Epithelial cell of prostate (primary cell): ENCODE measurements around the gene FSIP1.

Experiments
- DNase-seq: peaks from one replicate; pipeline ENCODE4 v3.0.0-alpha.2; 2011; ENCODE audit warnings: low read depth, low spot score
- H3K27ac ChIP-seq: fragments of 450-650 bp; 2 replicates; pipeline ENCODE4 v1.5.1; 2017; ENCODE audit warnings: mild to moderate bottlenecking

Gene FSIP1

DNA sequence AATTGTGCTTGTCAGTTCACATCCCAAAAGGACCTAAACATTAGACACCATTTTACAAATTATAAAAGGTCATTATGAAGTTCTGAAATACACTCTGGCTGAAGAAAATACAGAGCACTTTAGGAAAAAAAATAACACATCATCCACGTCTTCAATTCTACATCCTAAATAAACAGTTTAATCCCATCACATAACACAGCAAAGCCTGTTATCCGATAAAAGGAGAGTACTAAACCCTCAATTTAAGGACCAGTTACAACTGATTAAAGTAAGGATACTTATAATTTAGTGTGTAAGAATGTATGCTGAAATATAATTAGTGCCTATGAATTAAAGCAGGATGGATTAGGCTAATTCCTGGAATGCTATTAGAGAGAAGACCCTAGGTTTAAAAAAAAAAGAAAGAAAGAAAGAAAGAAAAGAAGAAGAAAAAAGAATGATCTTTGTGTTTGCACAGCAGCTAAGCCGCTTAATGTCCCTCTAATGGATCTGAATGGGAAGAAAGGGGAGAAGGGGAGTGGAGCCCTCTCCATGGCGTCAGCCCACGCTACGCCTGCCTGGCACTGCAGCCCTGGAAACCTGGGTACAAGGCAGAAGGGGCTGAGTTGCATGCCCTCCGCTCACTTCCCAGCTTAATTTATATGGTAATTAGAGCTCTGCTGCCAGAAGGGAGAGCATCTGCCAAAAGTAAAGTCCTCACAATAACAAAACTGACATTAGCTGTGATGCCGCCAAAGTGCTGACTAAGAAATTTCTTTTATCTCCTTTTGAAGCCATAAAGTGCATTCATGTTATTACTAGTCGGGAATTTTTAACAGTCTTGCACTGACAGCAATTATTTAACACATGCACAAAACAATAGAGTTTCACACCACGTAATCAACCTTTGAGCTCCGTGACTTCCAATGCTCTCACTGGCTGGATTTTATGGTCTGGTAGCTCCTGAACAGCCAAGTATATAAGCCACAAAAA, 90.0 kb downstream of the FSIP1 start:
- no peak for DNase-seq
- no peak overlapping the region for H3K27ac ChIP-seq

DNA sequence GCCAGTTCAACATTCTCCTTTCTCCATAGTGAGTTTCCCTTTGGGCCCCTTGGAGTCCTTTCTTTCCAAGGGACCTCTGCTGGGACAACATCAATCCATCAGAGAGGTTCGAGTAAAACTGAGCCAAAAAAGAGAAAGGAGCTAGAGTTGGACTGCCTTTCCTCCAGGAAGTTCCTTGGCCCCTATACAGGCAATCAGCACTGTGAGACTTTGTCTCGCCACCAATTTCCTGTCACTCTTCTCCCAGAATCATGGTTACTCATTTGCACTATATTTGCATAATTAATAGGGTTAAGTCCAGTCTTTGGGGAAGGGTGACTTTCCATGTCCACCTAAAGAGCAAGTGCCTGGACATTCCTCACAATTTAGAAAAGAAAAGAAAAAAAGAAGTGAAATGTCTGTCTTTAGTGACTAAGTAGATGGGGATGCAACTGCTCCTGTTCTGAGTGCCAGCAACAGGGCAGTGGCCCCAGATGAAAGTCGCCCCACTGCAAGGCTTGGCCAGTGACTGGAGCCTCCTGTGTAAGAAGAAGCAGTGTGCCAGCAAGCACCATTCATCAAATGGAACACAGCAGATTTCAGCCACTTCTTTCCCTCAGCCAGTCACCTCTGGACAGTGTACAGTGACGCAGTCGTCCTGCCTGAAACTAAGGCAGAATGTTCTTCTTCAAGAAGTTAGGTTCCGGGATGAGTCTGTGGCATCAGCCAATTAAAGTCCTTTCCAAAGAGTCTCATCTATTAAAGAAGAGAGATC, 91.6 kb downstream of the FSIP1 start:
- no peak for DNase-seq

DNA sequence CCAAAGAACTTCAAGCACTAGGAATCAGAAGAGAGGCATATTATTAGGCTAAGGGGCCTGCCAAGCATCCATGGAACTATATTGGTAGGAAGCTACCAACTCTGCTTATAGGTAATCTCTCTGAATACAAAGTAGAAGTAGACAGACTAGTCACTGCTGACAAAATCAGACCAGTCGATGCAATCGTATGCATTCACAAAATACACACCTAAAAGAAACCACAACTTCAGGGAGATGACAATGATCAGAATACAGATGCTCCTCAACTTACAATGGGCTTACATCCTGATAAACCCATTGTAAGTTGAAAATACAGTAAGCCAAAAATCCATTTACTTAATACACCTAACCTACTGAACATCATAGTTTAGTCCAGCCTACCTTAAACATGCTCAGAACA, 94.7 kb downstream of the FSIP1 start:
- no peak overlapping the region for H3K27ac ChIP-seq
- DNase-seq, result no peak

More for the DNA sequence above, 91.6 kb downstream of the FSIP1 start:
- H3K27ac ChIP-seq, result no peak overlapping the region

DNA sequence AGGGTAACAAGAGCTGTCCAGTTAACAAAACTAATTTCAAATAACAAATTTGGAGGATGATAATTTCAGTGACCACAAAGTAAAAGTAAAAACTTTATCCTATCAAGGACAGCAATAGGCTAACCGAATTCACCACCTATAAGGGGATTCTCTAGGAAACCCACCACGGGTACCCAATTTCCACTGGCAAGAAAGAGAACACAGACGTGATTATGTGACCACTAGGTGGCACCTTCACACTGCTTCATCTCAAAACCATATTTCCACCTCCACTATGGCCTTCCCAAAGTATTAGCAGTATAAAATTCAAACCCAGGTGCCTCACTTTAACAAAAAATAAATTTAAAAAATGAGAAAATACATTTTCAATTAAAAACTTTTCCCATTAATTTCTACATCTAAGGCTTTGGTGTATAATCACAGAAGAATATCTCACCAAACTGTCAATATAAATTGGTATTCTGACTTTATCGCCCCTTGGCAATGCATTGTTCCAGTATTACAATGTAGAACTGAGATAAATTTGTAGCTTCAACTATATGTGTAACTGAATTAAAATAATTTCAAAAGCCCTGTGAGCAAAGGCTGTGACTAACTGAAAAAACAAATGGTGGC, 96.5 kb downstream of the FSIP1 start:
- DNase-seq, result no peak
- no peak overlapping the region for H3K27ac ChIP-seq

DNA sequence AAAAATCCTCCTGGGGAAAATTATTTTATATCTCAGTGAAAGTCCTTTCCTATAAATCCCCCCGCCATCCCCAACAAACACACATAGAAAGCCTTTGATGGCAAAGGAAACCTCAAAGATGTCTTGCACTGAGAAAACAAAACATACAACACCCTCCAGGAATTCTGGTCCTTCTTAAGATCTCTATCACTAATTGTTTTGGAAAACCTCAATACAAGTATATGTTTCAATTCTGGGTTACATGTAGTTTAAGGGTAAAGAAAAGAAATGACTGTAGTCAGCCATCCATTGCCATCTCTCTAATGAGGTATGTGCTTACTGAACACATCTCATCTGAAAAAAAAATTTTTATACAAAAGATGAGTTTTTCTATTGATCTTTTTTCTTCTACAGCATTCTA, 97.3 kb downstream of the FSIP1 start:
- no peak for DNase-seq
- H3K27ac ChIP-seq, result no peak overlapping the region

DNA sequence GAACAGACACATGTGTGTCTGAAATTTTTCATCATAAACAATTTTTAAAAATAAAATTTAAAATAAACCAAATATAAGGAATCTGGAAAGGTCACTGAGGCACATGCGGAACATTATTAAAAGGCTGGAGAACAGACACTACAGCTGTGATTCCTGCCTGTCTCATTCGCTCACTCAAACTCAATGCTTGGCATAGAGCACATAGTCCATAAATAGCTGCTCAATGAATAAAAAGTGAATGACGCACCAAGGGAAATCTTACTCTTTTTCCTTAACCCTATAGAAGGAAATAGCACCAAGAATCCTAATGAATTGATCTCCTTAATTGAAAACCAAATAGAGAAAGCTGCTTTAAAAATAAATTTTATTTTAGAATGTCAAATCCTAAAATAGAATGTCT, 98.4 kb downstream of the FSIP1 start:
- no peak overlapping the region for H3K27ac ChIP-seq
- no peak for DNase-seq

DNA sequence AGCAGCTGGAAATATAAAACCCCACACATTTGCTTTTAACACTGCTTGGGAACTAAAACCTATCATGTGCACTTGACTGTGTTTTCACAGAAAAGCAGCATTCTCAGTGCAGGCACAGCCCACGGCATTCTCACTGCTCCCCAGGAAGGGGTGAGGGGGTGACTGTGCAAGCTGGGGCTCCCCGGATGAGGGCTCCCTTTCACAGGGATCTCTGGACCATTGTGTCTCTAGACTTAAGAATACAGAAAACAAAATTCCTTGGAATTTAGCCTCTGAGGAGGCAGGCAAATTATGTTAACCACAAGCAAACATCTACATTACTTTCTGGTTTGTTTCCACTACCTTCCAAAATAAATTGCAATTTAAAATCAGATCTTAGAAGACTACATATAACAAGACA, 100.3 kb downstream of the FSIP1 start:
- no peak for DNase-seq
- no peak overlapping the region for H3K27ac ChIP-seq

DNA sequence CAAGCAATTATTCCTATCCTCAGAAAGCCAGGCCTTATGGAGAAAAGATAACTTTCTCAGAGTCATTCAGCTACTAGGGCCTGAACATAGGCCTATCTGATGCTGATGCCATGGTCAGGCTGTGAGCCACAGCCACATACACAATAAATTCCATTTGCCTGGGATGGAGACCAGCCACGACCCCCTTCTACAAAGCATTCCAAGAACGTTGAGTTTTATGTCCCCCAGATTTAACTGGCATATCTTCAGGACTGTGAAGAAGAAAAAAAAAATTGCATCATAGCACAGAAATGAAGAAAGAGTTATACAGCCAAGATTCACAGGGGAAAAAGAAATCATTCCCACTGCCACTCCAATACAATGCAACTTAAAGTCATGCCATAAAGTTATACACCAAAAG, 101.8 kb downstream of the FSIP1 start:
- no peak for DNase-seq
- H3K27ac ChIP-seq, result no peak overlapping the region

DNA sequence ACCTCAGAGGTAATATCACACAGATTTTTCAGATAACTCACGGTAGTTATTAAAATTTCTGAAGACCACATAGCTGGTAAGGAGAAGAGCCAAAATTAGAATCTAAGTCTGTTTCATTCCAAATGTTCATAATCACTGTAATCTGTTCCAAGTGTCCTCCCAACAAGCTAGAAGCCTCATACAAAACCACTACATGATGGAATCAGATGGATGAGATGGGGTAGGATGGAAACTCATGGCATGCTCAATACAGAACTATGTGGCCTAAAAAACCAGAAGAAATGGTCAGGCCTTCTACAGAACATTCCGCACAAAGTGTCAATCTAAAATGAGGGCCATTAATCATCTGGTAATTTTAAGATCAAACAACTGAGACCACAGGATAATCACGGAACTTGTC, 110.0 kb downstream of the FSIP1 start:
- no peak overlapping the region for H3K27ac ChIP-seq
- no peak for DNase-seq

DNA sequence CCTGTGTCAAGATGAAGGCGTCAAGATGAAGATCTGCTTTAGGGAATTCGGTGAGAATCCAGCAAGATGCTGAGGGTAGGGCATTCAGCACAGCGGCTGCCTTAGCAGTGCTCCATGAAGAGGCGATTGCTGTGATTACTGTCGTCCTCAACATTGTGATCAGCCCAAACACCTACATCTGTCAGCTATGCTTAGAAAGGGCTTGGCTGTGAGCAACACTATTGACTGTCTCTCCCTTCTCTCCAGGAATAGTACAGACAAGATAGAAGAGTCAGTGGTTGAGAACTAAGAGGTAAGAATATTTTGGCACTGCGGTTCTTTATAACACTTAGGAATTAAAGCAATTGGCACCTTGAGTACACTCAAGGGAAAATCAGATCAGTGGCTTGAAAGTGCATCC, 110.5 kb downstream of the FSIP1 start:
- H3K27ac ChIP-seq, result no peak overlapping the region
- no peak for DNase-seq

DNA sequence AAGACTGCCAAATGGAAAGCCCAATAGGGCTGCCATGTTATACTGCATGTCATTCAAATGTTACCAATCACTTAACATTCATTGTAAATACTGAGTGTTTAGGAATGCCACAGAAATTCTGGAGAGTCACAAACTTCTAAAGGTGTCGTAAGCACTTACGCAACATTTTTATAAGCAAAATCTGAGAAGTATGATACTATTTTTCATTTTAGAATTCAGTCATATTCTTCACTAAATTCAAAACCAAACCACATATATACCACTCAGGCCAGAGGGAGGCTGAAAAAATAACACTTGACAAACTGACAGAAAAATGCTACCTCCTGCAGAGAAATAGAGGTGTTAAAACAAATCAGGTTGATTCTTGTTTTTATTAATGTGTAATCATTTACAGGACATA, 112.0 kb downstream of the FSIP1 start:
- no peak for DNase-seq

DNA sequence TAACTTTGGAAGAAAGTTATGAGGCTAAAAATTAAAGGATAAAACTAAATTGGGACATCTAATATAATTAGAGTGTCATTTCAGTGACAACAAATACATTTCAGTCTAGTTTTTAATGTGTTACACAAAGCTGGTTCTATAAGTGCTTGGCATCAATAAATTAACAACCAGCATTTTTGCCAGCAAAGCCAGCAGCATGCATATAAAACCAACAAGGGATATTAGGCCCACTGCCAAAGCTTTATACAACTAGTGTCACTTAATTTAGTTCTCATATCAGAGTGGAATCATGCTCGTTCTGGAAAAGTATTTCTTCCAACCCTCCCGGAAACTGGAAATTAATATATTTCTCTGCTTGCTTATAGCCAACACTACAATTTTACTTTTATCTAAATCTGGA, 113.0 kb downstream of the FSIP1 start:
- no peak overlapping the region for H3K27ac ChIP-seq
- DNase-seq, result no peak

More for the DNA sequence above, 112.0 kb downstream of the FSIP1 start:
- no peak overlapping the region for H3K27ac ChIP-seq

DNA sequence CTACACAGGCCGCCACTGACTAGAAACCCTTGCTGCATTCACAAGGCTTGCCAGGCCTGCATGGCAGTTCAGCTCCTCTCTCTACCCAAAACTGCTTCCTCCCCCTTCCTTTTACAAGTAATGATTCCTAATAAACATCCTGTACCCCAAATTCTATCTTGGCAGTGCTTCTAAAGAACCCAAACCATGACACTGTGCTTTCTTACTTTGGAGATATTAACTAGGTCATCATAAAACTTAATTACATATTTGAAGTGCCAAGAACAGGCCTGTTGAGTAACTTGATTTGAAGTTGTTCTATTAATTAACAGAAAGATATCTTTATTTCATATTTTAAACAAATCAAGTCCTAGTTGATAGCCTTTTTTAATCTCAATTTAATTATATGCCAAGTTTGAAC, 113.4 kb downstream of the FSIP1 start:
- DNase-seq, result no peak
- no peak overlapping the region for H3K27ac ChIP-seq

DNA sequence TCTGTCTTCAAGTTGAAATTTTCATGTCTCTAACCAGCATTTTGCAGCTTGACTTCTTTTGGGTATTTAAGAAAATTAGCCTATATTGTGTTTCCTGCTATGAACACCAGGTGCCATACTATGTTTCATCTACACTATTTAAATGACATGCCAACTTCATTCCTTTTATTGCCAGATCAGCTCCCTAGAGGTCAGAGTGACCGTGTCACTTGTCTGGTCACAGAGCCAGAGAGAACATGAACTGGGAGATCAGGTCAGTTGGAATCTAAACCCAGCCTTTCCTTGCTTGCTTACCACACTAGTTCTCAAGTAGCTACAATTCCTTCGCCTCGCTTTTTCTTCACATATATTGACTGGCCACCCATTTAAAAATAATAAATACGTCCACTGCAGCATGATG, 114.2 kb downstream of the FSIP1 start:
- no peak overlapping the region for H3K27ac ChIP-seq

DNA sequence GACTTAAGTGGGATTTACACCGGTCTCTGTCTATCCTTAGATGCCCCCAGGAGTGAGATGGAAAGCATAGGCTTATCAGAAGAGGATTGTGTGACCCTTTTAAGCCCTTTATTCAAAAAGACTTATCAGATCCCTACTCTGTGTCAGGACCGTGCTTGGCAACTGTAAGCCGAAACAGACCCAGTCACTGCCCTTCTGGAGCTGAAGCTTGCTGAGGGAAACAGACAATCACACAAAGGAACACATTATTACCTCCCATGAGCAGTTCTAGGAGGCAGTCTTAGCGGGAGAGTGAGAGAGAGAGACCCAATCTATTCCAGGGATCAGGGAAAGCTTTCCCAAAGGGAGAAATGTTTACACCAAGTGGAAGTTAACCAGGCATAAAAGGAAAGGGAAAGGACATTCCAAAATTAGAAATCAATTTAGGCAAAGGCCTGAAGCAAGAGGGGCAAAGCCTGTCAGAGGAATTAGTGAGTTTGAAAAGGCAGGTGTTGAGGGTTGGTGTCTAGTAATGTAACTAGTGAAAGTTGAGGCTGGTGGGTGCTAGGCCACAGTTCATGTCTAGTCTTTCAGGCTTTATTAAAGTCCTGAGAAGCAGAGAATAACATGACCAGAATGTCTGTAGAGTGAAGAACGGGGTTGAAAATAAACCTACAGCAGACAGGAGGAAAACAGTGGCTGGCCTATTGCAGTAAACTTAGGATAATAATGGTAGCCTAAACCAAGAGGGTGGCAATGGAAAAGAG, 115.1 kb downstream of the FSIP1 start:
- DNase-seq, result no peak
- H3K27ac ChIP-seq, result no peak overlapping the region

More for the DNA sequence above, 114.2 kb downstream of the FSIP1 start:
- DNase-seq, result no peak

DNA sequence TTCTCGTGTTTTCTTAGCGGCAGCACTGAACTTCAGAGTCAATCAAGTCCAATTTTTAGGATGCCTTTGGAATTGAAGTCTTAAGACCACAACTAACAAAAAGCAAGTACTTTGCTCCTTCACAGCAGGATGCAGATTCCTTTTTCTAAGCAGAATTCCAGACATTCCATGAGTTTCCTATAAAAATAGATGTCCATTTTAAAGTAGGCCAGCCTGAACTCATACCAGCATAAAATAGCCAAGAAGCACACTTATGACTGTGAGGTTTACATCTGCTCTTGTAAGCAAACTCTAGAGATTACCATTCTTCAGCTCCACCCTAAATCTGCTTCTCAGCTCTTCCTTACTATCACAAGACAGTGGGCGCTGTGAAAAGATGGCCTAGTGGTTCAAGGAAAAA, 116.0 kb downstream of the FSIP1 start:
- no peak overlapping the region for H3K27ac ChIP-seq

DNA sequence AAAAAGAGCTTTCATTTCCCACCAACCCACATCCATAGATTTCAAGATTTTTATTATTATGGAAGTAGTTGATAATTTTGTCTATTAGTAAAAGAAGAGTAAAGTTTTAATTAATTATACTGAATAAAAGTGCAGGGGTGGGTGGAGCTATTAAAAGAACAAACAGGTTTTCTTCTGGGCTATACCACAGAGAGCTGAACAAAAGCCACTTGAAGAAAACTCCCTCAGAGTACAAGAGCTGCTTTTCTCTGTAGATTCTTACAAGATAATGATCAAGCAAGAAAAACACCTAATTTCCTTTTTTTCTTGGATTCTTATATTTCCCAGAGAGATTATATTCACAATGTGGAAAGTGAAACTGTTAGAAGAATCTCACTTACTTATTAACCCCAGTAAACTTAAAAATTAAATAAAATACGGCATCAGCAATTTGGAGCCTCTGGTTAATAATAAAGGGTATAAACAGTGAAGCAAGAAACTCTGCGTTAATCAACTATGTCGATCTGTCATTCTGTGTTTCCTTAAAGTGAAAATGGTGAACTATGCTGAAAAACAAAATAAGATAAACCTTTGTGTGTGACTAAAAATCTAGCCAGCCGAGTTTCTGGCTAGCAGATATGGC, 116.9 kb downstream of the FSIP1 start:
- no peak for DNase-seq
- H3K27ac ChIP-seq, result no peak overlapping the region

More for the DNA sequence above, 116.0 kb downstream of the FSIP1 start:
- DNase-seq, result no peak

DNA sequence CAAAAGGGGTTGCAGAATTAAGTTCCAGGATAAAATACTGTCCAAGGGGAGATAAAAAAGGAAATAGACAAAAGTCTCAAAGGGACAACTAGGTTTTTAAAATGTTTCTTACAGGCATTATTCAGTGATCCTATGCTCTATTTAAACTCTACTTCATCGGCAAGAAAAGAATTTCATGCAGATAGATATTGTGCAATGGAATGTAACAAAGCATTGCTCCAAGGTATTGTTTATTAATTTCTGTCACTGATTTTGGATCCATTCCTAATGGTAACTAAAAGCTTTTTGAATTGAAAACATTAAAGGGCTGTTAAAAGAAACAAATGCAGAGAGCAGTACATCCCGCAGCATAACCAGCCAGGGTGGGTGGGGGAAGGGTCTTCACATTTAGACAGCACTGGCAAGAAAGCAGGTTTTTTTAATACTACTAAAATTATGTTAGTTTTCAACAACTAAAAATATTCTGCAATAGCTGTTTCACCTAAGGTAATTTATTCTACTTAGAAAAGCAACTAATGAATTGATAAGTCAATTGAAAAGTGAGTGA, 118.9 kb downstream of the FSIP1 start:
- no peak for DNase-seq
- no peak overlapping the region for H3K27ac ChIP-seq

DNA sequence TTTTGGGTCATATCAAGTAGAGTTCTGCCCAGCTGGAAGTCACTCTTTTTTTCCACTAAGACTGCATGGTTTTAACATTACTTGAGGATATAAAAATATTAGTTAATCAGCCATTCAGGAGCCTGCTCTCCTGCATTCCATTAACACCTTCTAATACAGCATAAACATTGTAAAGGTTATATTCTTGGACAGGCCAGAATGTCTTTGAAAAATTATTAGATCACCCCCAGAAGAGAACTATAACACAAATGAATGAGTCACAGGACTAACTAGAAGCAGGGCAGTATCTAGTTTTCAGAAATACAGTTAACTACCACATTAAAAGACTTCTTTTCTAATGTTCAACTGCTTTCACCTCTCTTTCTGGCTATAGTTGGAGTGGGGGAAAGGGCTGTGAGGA, 120.9 kb downstream of the FSIP1 start:
- H3K27ac ChIP-seq, result no peak overlapping the region
- DNase-seq, result no peak

DNA sequence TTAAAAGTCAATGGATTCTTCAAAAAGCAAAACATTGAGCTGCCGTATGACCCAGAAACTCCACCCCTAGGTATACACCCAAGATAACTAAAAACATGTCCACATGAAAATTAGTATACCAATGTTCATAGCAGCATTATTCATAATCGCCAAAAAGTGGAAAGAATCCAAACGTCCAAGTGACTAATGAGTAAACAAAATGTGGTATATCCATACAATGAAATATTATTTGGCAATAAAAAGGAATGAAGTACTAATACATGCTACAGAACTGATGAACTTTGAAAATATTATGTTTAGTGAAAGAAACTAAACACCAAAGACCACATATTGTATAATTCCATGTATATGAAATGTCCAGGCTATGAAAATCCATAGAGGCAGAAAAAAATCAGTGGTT, 123.9 kb downstream of the FSIP1 start:
- H3K27ac ChIP-seq, result no peak overlapping the region
- no peak for DNase-seq
